Measurements from ENCODE around the gene RNF157. TPM values are rescaled to one million over a fixed set of nuclear protein-coding genes. Genes with fewer than 3 reads are reported as not detected.

Gene RNF157
- total RNA-seq, result 2.5 TPM
- long read RNA-seq, partial matches to known transcripts, result 1 of 5 reads
- long read RNA-seq, other reads (novel, unspliced or antisense), result 3 of 5 reads

GRCh38 chr17:76240461-76241203, at the start of gene RNF157:
TSS of gene RNF157 (minus strand) at chr17:76240493. CDS start at chr17:76240240, 253 bp downstream.
- intact Hi-C loops (cut with DNase I), result loop anchor here (2.0 kb wide), 1 partner anchor 18 kb away; no protein-coding TSS in a partner anchor
- peak; percentile 87 for DNase-seq (ENCODE audit: low spot score)

DNA sequence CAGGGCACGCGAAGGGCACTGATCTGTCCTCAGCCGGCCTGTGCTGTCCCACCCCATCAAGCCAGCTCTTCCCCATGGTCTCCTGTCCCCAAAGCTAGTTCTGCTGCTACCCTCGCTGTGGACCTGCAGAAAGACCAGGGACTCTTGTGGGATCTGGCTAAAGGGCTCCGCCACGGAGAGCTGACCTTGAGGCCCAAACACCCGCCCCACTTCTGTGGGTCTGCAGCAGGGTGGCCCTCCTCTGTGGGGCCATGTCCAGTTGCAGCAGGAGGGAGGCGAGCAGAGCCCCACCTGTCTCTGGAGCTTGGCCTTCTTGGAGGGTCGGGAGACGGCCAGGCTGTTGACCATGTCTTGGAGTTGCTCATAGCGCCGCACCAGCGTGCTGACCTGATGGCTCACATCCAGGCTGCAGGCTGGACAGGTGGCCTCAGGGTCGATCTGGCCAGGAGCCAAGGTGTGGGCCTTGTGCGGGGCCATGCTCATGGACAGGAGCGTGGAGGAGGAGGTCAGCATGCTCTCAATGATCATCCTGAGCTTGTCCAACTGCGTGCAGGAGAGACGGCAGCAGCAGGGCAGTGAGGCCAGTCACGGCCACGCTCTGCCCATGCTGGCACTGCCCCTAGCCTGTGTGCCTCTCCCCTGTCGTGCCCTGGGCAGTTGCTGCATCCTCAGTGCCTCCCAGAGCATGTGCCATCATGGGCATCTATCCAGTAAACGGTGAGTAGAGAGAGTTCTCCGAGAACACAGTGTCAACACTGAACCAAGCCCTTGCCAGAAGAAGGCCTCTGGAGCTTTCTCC, 41.5 kb upstream of the RNF157 start:
- intact Hi-C loops (cut with DNase I), result no loop called here
- no peak for DNase-seq (ENCODE audit: low spot score)

GRCh38 chr17:76280650-76281049, 40.4 kb upstream of the RNF157 start:
- intact Hi-C loops (cut with DNase I), result no loop called here
- no peak for DNase-seq (ENCODE audit: low spot score)

DNA sequence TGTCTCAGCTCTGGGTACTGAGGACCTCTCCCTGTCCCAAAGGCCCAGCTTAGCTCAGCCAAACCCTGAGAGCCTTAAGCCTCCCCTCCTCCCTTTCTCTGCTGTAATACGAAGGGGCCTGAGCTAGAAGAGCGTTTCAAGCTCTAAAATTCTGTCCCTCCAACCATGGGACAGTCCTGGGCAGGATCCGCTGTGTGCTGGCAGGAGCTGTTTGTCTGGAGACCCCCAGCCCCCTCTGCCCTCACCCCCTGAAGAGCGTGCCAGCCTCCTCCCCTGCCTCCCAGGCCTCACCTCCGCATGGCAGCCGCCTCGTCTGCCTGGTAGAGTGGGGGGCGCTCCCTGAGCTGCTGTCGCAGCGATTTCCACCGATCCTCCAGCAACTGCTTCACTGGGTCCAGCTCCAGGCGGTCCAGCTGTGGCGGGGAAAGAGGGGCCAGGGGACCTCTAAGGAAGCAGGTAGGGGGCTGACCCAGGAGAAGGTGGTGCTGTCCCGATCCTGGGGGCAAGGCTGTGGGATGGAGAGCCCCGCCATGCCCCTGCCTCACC, 39.5 kb upstream of the RNF157 start:
- intact Hi-C loops (cut with DNase I), result loop anchor here (1.0 to 5.0 kb wide), 3 partner anchors 97 to 268 kb away; no protein-coding TSS in a partner anchor
- DNase-seq (ENCODE audit: low spot score), result no peak

- DNase-seq (ENCODE audit: low spot score), result peak; percentile 93
- intact Hi-C loops (cut with DNase I), result loop anchor here (1.0 to 5.0 kb wide), 3 partner anchors 96 to 267 kb away; no protein-coding TSS in a partner anchor
These were observed 38.9 kb upstream of the RNF157 start for GRCh38 chr17:76278952-76279741.

DNA sequence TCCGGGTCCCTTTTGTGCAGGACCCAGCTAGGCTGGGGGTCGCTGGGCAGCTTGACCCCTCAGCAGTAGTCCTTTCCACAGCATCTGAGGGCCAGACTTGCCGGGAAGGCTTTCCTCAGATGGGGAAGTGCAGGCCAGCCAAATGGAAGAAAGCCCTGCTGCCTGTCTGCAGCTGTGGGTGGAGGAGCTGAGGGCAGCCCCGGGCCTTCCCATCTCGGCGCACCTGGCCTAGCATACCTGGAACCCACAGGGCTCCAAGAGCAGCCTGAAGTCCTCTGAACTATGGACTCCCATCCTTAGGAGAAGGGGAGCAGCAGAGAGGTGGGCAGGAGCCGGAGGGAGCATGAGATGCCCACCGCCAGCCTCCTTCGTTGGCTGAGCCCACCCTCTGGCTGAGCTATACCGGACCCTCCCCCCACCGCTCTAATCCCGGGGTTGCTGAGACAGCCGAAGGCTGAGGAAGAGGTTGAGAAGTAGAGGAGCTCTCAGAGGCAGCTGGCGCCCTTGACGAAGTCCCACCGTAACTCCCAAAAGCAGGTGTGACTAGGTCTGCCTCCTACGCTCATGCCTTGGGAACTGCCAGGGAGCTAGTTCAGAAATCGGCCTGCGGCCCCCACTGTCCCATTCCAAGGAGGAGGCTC, 38.1 kb upstream of the RNF157 start:
- intact Hi-C loops (cut with DNase I), result loop anchor here (2.0 to 5.0 kb wide), 2 partner anchors 96 to 266 kb away; no protein-coding TSS in a partner anchor
- DNase-seq (ENCODE audit: low spot score), result no peak

DNA sequence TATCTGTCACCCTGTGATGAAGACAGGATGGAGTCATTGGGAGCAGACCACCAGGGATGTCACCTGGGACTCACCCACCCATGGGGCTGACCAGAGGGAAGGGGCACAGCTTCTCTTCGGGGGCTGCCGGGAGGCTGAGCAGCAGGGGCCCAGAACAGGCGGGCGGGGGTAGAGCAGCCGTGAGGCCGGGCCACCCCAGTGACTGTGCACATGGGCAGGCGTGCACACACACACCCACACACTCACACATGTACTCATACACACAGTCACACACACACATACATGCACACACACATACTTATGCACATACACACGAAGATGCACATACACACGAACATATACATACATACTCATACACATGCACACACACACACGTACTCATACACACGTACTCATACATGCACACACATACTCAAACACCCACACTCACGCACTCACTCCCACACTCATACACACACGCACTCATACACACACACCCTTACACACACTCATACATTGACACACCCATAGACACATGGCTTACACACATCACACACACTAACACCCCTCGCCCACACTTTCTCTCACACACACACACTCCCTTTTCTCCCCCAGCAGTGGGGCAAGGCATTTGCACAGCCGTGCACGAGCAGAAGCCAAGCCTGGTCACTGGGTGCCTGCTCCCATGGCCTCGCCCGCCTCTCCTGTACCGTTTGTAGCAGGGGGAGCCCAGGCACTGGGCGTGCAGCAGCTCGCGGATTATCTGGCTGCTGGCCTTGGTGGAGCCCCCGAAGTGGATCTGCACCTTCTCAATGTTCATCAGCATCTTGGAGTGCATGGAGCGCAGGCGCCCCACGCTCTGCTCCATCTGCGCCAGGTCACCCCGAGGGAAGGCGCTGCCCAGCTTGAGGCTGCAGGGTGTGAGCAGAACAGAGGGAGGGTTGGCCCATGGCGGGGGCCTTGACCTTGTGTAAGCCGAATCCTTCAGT, 37.3 kb upstream of the RNF157 start:
- intact Hi-C loops (cut with DNase I), result loop anchor here (2.0 to 5.0 kb wide), 2 partner anchors 95 to 265 kb away; no protein-coding TSS in a partner anchor
- no peak for DNase-seq (ENCODE audit: low spot score)

GRCh38 chr17:76276461-76277299, 36.4 kb upstream of the RNF157 start:
- no peak for DNase-seq (ENCODE audit: low spot score)
- intact Hi-C loops (cut with DNase I), result loop anchor here (5.0 kb wide), 1 partner anchor 264 kb away; no protein-coding TSS in a partner anchor

GRCh38 chr17:76276069-76276431, 35.8 kb upstream of the RNF157 start:
- no peak for DNase-seq (ENCODE audit: low spot score)
- intact Hi-C loops (cut with DNase I), result loop anchor here (5.0 kb wide), 1 partner anchor 264 kb away; no protein-coding TSS in a partner anchor

GRCh38 chr17:76275382-76276068, 35.2 kb upstream of the RNF157 start:
- intact Hi-C loops (cut with DNase I), result loop anchor here (5.0 kb wide), 1 partner anchor 263 kb away; no protein-coding TSS in a partner anchor
- DNase-seq (ENCODE audit: low spot score), result no peak

DNA sequence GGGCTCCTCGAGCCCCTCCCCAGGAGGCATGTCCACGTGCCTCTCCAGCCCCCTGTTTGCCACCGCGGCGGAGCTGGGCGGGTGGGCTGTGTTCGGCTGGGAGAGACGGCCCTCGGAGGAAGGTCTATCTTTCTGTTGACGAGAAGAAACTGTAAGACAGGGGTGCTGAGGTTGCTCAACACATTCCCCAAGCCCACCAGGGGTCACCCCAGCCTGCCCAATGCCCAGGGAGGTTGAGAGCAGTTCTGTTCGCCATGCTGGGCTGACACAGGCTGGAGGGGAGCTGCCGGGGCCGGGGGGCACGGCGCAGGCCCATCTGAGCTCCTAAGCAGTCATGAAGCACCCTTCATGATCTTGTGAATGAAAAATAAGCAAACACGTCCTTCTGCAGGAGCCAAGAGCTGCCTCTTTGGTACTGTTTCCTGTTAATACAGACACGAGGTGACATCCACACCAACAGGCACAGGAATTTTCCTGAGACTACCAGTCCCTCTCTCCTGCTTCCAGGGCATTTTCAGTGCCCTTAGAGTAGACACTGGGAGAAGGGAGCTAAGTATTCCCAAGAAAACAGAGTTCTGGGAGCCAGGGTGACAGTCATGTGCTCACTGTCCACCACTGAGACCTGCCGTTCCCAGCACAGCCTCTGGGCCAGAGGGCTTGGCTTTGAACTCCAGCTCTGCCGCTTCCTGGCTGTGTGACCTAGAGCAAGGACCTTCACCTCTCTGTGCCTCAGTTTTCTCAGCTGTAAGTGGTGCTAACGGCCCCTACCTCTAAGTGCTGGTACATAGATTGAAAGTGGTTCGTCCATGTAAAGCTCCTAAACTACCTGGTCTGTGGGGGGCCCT, 34.0 kb upstream of the RNF157 start:
- no peak for DNase-seq (ENCODE audit: low spot score)
- intact Hi-C loops (cut with DNase I), result no loop called here

- intact Hi-C loops (cut with DNase I), result no loop called here
- no peak for DNase-seq (ENCODE audit: low spot score)
These were observed 33.3 kb upstream of the RNF157 start for GRCh38 chr17:76273445-76274111.

GRCh38 chr17:76272541-76273444, 32.5 kb upstream of the RNF157 start:
- intact Hi-C loops (cut with DNase I), result no loop called here
- DNase-seq (ENCODE audit: low spot score), result no peak

Measured in cardiac septum (tissue), 1 donor.